Posterior cingulate gyrus (tissue), 11 donors: ENCODE results near the gene SUCLG2.

Source experiments
- DNase-seq, 10 donors: peaks; one replicate each; pipeline versions ENCODE4 v3.0.0 to v3.0.0-alpha.2; 2020 to 2021; ENCODE audit warnings: mixed read lengths in 3 of 10
- intact Hi-C: fragments of 100-400 bp; cut with DNase I; formaldehyde crosslinking; loops from one replicate; pipeline ENCODE4 v1.15.1; 2023

Gene SUCLG2

DNA sequence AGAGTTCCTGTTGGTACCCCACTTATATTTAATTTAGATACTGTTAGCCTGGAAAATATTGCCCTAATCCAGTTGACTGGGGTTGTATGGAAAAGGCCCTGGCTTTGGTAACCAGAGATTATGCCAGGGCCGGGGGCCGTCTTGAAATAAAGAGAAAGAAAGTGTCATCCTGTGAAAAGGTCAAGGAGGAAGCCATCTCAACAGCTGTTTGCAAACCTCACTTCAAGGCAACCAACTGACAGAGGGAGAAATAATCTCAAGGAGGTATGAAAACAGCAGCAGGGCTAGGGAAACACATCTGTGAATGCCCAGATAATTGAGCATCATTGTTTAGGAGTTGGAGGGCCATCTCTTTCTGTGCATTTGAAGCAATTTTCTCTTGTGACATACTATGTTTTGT lies 190.8 kb downstream of the SUCLG2 start:
- DNase-seq: no peak
- intact Hi-C loops: no loop called here

DNA sequence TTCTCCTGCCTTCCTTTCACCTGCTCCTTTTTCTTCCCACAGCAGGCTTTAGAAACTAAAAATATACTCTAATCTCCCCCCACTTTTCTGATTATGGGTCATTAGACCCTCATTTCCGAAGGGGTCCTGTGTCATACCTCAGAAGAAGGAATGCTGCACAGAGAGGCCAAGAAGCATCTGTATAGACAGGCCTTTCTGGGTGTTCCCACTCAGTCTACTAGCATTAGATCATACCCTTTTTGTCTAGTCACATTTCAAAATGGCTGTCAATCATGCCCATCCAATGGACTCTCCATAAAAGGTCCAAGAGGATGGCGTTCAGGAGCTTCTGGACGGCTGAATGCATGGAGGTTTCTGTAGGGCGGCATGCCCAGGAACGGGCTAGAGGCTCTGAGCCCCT lies 192.2 kb downstream of the SUCLG2 start:
- intact Hi-C loops: no loop called here

GRCh38 chr3:67461667-67462142 lies 192.7 kb downstream of the SUCLG2 start:
- no peak for DNase-seq
- intact Hi-C loops: no loop called here

More for the DNA sequence above, 192.2 kb downstream of the SUCLG2 start:
- DNase-seq: no peak

- intact Hi-C loops: no loop called here
- DNase-seq: no peak
Measured at GRCh38 chr3:67460841-67461510, 193.4 kb downstream of the SUCLG2 start.

GRCh38 chr3:67459796-67460195 lies 194.6 kb downstream of the SUCLG2 start:
- intact Hi-C loops: no loop called here
- DNase-seq: no peak

DNA sequence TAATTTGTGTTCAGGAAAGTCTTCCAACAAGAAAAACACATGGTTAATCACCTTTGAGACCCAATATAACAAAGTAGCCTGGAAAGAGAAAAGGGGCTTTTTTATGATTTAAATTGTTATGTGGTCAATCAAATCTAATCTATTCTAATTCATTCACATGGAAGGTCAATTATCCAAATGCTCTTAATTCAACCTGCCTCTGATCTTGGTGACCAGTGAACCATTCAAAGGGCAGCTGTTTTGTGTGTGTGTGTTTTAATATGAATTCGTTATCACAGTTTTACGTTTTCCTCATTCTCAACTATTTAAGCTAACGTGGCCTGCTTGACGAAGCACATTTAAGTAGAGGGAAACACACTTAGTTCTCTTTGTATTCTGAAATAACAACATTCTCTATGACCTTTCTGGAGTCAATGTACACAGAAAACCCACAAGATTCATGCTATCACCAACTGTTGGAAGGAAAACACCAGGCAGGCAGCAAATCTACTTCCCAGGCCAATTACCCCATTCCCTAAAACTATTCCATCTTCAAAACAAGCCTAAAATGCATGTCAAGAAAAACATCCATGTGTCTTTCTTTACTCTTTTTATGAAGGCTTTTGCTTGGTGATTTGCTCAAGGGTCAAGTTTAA lies 195.4 kb downstream of the SUCLG2 start:
- intact Hi-C loops: no loop called here

GRCh38 chr3:67458408-67458807 lies 196.0 kb downstream of the SUCLG2 start:
- intact Hi-C loops: no loop called here
- DNase-seq: no peak

More for the DNA sequence above, 195.4 kb downstream of the SUCLG2 start:
- DNase-seq: no peak

- DNase-seq: no peak
- intact Hi-C loops: no loop called here
Measured at GRCh38 chr3:67453628-67454027, 200.8 kb downstream of the SUCLG2 start.

GRCh38 chr3:67450153-67450552 lies 204.3 kb downstream of the SUCLG2 start:
- intact Hi-C loops: no loop called here

GRCh38 chr3:67447393-67447792 lies 207.0 kb downstream of the SUCLG2 start:
- DNase-seq: no peak
- intact Hi-C loops: no loop called here

More at GRCh38 chr3:67450153-67450552, 204.3 kb downstream of the SUCLG2 start:
- DNase-seq: no peak

GRCh38 chr3:67437789-67438188 lies 216.6 kb downstream of the SUCLG2 start:
- DNase-seq: no peak
- intact Hi-C loops: no loop called here

- intact Hi-C loops: no loop called here
- DNase-seq: no peak
Measured at GRCh38 chr3:67437090-67437489, 217.3 kb downstream of the SUCLG2 start.

- no peak for DNase-seq
- intact Hi-C loops: no loop called here
Measured at GRCh38 chr3:67433109-67433508, 221.3 kb downstream of the SUCLG2 start.

DNA sequence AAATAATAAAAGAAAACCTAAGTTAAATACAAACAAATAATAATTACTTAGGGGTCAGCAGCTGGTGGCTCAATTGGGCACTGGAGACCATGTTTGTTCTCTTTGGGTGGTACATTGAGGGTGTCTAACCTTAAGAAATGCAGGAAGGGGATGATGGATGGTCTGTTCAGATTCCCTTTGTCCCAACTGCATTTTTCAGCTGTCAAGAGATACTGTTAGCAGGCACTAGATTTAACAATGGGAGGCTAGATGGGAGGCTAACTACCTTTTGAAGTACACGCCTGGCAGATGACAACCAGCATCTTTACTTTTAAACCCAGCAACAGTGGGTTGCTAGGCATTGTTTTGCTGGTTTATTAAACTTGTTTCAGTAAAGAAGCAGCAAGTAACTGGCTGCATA lies 222.5 kb downstream of the SUCLG2 start:
- intact Hi-C loops: no loop called here
- DNase-seq: no peak

DNA sequence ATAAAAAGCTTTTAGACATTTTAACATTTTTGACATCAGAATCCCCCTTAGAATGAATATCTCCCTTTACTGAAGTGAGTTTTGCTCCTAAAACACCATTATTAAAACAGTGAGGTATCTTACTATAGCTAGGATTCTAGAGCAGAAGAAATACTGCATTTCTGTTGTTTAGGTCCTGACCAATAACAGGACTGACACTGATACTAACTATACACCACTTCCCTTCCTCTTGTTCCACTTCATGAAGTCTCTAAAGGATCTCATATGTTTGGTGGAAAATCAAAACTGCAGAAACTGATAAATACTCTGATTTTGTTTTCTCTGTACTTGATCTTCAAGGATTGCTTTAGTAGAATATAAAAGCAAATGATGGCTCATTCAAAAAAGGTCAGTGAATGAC lies 230.7 kb downstream of the SUCLG2 start:
- DNase-seq: no peak
- intact Hi-C loops: no loop called here

DNA sequence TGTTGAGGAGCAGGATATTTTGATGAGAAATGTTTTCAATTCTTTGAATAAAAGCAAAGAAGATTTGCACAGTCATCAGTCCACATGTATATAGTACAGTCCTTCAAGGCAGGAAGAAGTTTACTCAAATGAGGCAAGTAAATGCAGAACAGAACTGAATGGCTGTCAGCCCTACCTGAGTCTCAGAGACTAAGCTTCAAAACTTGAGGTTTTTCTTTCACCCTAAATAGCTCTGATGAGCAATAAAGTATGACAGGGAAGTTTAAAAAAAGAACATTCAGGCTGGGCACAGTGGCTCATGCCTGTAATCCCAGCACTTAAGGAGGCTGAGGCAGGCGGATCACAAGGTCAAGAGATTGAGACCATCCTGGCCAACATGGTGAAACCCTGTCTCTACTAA lies 232.5 kb downstream of the SUCLG2 start:
- intact Hi-C loops: no loop called here

GRCh38 chr3:67419779-67420178 lies 234.6 kb downstream of the SUCLG2 start:
- intact Hi-C loops: no loop called here
- no peak for DNase-seq

More for the DNA sequence above, 232.5 kb downstream of the SUCLG2 start:
- DNase-seq: no peak

DNA sequence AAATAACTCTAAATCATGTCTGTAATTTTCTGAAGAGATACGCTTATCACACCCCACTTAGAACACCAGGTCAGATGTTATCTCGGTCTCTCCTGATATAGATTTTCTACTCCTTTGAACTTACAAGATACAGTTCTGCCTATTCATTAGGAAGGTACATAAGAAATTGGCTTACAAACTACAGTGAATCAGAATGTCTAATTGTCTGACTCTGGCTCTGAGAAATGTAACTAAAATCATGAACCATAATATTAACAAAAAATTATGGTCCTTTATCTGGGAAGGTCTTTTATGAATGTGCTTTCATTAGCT lies 235.2 kb downstream of the SUCLG2 start:
- intact Hi-C loops: no loop called here
- DNase-seq: no peak

- no peak for DNase-seq
- intact Hi-C loops: no loop called here
Measured at GRCh38 chr3:67418426-67419217, 235.8 kb downstream of the SUCLG2 start.

DNA sequence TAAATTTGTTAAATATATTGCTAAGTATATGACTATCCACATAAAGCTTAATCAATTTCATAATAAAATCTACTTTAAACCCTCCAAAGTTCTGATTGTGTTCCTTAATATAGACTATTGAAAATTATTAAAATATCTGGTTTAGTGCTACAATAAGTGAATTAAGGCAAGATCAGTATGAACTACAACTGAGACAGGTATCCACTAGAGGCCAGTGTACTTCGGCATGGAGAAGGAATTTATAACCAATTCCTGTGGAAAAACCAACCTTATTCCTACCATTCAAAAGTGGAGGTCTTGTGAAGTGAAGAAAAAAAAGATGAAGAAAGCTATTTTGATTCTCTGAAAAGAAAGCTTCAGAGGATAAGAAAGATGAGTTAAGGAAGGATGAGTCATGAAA lies 237.7 kb downstream of the SUCLG2 start:
- intact Hi-C loops: no loop called here
- DNase-seq: no peak

DNA sequence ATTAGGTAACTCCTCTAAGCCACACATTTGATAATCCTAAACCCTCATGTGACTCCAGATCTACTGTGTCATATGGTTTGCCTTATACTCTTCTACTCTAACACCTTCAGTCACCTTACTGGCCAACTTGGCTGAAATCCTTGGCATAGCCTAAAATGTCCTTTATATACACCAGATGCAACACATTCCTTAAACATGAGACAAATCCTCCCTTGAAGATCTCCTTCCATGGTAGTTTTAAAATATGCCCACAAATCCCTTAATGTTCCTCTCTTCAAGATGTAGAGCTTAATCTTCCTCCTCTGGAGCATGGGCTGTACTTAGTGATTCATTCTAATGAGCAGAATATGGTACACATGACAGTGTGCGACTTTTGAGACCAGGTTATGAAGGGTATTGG lies 238.9 kb downstream of the SUCLG2 start:
- intact Hi-C loops: no loop called here
- no peak for DNase-seq

DNA sequence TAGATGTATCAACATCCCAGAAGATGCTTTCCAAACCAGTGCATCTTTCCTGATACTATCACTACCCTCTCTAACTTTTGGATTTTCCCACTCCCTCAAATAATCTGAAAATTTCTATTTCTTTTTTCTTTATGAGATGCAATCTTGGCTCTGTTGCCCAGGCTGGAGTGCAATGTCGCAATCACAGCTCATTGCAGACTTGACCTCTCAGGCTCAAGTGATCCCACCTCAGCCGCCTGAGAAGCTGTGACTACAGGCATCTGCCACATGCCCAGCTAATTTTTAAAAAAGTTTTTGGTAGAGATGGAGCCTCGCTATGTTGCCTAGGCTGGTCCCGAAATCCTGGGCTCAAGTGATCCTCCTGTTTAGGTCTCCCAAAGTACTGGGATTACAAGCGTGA lies 239.7 kb downstream of the SUCLG2 start:
- DNase-seq: no peak
- intact Hi-C loops: no loop called here
